HEK293 (cell line): ENCODE measurements around the gene SGCB.

Experiments used
- CTCF ChIA-PET: fragments of 350-600 bp; formaldehyde crosslinking; extraction: SDS; loops from one replicate; lab custom pipeline; 2021; ENCODE audit warnings: antibody characterized with exemption; lab: Yijun Ruan, JAX
- POLR2A ChIA-PET: fragments of 300-600 bp; formaldehyde crosslinking; extraction: SDS; loops from one replicate; lab custom pipeline; 2020; ENCODE audit warnings: antibody characterized with exemption, inconsistent platforms; lab: Yijun Ruan, JAX
- H3K27ac ChIP-seq: fragments of 200-500 bp; sonication (Bioruptor generic); 2 replicates; pipeline ENCODE4 v1.5.1; 2014; ENCODE audit warnings: low read depth, low read length, control low read depth, inconsistent platforms; ENCODE audit errors: extremely low read depth
- H3K36me3 ChIP-seq, 2 experiments: fragments of 200-500 bp in 1 of 2; sonication (Bioruptor generic) in 1 of 2; 1 replicate in 1 of 2; 2 replicates in 1 of 2; pipeline ENCODE4 v1.5.1; 2014 to 2017; ENCODE audit warnings: inconsistent platforms in 2 of 2, low read length in 2 of 2; ENCODE audit not compliant: control insufficient read depth in 2 of 2, insufficient read depth in 1 of 2
- H3K4me1 ChIP-seq: fragments of 200-500 bp; sonication (Bioruptor generic); 2 replicates; pipeline ENCODE4 v1.5.1; 2014; ENCODE audit warnings: mild to moderate bottlenecking, low read length, inconsistent platforms; ENCODE audit not compliant: control insufficient read depth, insufficient read depth
- H3K4me3 ChIP-seq: 2 replicates; pipeline ENCODE4 v1.5.1; 2011; ENCODE audit warnings: low read depth, mild to moderate bottlenecking, control low read depth, low read length, moderate library complexity
- H3K9me3 ChIP-seq: fragments of 200-500 bp; sonication (Bioruptor generic); 2 replicates; pipeline ENCODE4 v1.5.1; 2014; ENCODE audit warnings: low read depth, low read length, inconsistent platforms; ENCODE audit not compliant: control insufficient read depth, insufficient read depth
- YY2 ChIP-seq: fragments of 450-650 bp; formaldehyde crosslinking; IDR thresholded peaks from 2 replicates; pipeline ENCODE4 v1.5.1; 2016; ENCODE audit warnings: missing biosample characterization, missing genetic modification characterization
- ZNF133 ChIP-seq: fragments of 450-650 bp; formaldehyde crosslinking; IDR thresholded peaks from 2 replicates; pipeline ENCODE4 v1.5.1; 2016; ENCODE audit warnings: missing biosample characterization, missing genetic modification characterization
- ZNF138 ChIP-seq: fragments of 450-650 bp; formaldehyde crosslinking; IDR thresholded peaks from 2 replicates; pipeline ENCODE4 v1.5.1; 2016; ENCODE audit warnings: missing biosample characterization, missing genetic modification characterization, borderline replicate concordance
- ZNF155 ChIP-seq: fragments of 450-650 bp; formaldehyde crosslinking; IDR thresholded peaks from 2 replicates; pipeline ENCODE4 v1.5.1; 2016; ENCODE audit warnings: missing biosample characterization, missing genetic modification characterization
- ZNF214 ChIP-seq: fragments of 450-650 bp; formaldehyde crosslinking; IDR thresholded peaks from 2 replicates; pipeline ENCODE4 v1.5.1; 2017; ENCODE audit warnings: missing biosample characterization, mild to moderate bottlenecking, missing genetic modification characterization, borderline replicate concordance
- ZNF302 ChIP-seq: fragments of 450-650 bp; formaldehyde crosslinking; IDR thresholded peaks from 2 replicates; pipeline ENCODE4 v1.5.1; 2016; ENCODE audit warnings: missing biosample characterization, missing genetic modification characterization, low read depth
- ZNF350 ChIP-seq: fragments of 450-650 bp; formaldehyde crosslinking; IDR thresholded peaks from 2 replicates; pipeline ENCODE4 v1.5.0; 2017; ENCODE audit warnings: missing biosample characterization, mild to moderate bottlenecking, missing genetic modification characterization
- ZNF394 ChIP-seq: fragments of 450-650 bp; formaldehyde crosslinking; IDR thresholded peaks from 2 replicates; pipeline ENCODE4 v1.5.1; 2016; ENCODE audit warnings: missing biosample characterization, missing genetic modification characterization, mild to moderate bottlenecking, moderate library complexity, borderline replicate concordance
- ZNF677 ChIP-seq: fragments of 450-650 bp; IDR thresholded peaks from 2 replicates; pipeline ENCODE4 v1.5.0; 2018; ENCODE audit warnings: missing biosample characterization, mild to moderate bottlenecking, missing genetic modification characterization, moderate library complexity
- TF ChIP-seq, protein P1 (sequence below): fragments of 450-650 bp; formaldehyde crosslinking; IDR thresholded peaks from 2 replicates; pipeline ENCODE4 v1.5.1; 2016; ENCODE audit warnings: missing biosample characterization, missing genetic modification characterization, borderline replicate concordance
- TF ChIP-seq, protein P2 (sequence below): fragments of 450-650 bp; formaldehyde crosslinking; IDR thresholded peaks from 2 replicates; pipeline ENCODE4 v1.5.1; 2016; ENCODE audit warnings: missing biosample characterization, missing genetic modification characterization
- TF ChIP-seq, protein P3 (sequence below): fragments of 450-650 bp; formaldehyde crosslinking; IDR thresholded peaks from 2 replicates; pipeline ENCODE4 v1.5.1; 2016; ENCODE audit warnings: missing biosample characterization, missing genetic modification characterization
- TF ChIP-seq, protein P4 (sequence below): sonication (generic); formaldehyde crosslinking; IDR thresholded peaks from 2 replicates; pipeline ENCODE4 v1.8.1; 2022; ENCODE audit warnings: mild to moderate bottlenecking, moderate library complexity, missing genetic modification reagents
- TF ChIP-seq, protein P5 (sequence below): fragments of 450-650 bp; formaldehyde crosslinking; IDR thresholded peaks from 2 replicates; pipeline ENCODE4 v1.5.1; 2017; ENCODE audit warnings: missing biosample characterization, missing genetic modification characterization
- TF ChIP-seq, protein P6 (sequence below): fragments of 450-650 bp; formaldehyde crosslinking; IDR thresholded peaks from 2 replicates; pipeline ENCODE4 v1.5.1; 2016; ENCODE audit warnings: missing biosample characterization, missing genetic modification characterization, borderline replicate concordance

SGCB gene

DNA sequence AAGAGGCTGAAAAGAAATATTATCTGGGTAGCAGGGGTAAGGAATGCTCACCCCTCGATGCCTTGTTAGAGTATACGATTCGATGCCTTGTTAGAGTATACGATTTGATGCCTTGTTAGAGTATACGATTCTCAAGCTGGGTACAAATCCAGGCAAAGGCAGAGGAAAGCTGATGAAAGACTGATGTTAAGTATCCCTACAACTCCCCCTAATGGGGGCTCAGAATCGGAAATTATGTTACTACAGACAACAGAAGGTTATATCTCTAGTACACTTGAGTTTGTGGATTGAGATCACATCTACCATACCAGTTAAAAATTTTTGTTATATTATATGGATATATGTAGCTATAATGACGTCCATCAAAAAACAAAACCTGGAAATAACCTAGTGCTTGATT, 22.7 kb downstream of the SGCB start (continued):
- TF ChIP-seq, protein P1, sequence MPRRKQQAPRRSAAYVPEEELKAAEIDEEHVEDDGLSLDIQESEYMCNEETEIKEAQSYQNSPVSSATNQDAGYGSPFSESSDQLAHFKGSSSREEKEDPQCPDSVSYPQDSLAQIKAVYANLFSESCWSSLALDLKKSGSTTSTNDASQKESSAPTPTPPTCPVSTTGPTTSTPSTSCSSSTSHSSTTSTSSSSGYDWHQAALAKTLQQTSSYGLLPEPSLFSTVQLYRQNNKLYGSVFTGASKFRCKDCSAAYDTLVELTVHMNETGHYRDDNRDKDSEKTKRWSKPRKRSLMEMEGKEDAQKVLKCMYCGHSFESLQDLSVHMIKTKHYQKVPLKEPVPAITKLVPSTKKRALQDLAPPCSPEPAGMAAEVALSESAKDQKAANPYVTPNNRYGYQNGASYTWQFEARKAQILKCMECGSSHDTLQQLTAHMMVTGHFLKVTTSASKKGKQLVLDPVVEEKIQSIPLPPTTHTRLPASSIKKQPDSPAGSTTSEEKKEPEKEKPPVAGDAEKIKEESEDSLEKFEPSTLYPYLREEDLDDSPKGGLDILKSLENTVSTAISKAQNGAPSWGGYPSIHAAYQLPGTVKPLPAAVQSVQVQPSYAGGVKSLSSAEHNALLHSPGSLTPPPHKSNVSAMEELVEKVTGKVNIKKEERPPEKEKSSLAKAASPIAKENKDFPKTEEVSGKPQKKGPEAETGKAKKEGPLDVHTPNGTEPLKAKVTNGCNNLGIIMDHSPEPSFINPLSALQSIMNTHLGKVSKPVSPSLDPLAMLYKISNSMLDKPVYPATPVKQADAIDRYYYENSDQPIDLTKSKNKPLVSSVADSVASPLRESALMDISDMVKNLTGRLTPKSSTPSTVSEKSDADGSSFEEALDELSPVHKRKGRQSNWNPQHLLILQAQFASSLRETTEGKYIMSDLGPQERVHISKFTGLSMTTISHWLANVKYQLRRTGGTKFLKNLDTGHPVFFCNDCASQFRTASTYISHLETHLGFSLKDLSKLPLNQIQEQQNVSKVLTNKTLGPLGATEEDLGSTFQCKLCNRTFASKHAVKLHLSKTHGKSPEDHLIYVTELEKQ (tag by site-specific recombination): no peak
- TF ChIP-seq ZNF133 (tag by site-specific recombination) (no peak), ZNF302 (tag by site-specific recombination) (no peak)
- TF ChIP-seq, all 188 proteins: peak for 0

DNA sequence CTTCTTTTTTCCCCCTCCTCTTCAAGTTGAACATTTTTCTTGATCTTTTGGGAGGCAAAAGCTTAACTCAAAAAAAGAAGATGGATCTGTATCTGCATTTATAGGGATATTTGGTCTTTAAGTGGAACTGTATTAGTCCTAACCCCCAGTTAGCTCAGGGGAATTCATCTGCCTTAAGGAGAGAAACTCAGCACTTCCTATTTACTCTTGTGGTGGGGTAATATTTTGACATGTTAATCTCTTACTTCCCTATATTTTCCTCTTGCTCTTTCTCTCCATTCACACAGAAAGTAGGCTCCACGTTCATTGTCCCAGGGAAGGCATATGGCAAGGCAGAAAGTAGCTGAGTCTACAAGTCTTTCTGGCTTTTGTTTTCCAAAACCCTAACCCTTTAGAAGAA, 23.2 kb downstream of the SGCB start:
- POLR2A ChIA-PET: no interaction called here
- Histone ChIP-seq H3K4me3 (no peak overlapping the region), H3K36me3 (peaks cover 0 to 16% of the 10 kb centered on the region in 2 experiments; a peak in 1 of 3 replicates), H3K4me1 (no peaks in the 10 kb centered on the region), H3K9me3 (no peaks in the 10 kb centered on the region), H3K27ac (no peak overlapping the region)
- CTCF ChIA-PET: interaction anchor here (0.6 kb wide), 1 partner anchor 113 kb away, joined by 3 read pairs; no protein-coding TSS in a partner anchor
- TF ChIP-seq, protein P2, sequence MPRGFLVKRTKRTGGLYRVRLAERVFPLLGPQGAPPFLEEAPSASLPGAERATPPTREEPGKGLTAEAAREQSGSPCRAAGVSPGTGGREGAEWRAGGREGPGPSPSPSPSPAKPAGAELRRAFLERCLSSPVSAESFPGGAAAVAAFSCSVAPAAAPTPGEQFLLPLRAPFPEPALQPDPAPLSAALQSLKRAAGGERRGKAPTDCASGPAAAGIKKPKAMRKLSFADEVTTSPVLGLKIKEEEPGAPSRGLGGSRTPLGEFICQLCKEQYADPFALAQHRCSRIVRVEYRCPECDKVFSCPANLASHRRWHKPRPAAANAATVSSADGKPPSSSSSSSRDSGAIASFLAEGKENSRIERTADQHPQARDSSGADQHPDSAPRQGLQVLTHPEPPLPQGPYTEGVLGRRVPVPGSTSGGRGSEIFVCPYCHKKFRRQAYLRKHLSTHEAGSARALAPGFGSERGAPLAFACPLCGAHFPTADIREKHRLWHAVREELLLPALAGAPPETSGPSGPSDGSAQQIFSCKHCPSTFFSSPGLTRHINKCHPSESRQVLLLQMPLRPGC (tag by site-specific recombination): no peak
- TF ChIP-seq, protein P3, sequence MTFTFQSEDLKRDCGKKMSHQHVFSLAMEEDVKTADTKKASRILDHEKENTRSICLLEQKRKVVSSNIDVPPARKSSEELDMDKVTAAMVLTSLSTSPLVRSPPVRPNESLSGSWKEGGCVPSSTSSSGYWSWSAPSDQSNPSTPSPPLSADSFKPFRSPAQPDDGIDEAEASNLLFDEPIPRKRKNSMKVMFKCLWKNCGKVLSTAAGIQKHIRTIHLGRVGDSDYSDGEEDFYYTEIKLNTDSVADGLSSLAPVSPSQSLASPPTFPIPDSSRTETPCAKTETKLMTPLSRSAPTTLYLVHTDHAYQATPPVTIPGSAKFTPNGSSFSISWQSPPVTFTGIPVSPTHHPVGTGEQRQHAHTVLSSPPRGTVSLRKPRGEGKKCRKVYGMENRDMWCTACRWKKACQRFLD (tag by site-specific recombination): no peak
- TF ChIP-seq, protein P4, sequence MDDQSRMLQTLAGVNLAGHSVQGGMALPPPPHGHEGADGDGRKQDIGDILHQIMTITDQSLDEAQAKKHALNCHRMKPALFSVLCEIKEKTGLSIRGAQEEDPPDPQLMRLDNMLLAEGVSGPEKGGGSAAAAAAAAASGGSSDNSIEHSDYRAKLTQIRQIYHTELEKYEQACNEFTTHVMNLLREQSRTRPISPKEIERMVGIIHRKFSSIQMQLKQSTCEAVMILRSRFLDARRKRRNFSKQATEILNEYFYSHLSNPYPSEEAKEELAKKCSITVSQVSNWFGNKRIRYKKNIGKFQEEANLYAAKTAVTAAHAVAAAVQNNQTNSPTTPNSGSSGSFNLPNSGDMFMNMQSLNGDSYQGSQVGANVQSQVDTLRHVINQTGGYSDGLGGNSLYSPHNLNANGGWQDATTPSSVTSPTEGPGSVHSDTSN (CRISPR knock-in tag): no peak
- TF ChIP-seq ZNF214 (tag by site-specific recombination): no peak
- TF ChIP-seq, protein P5, sequence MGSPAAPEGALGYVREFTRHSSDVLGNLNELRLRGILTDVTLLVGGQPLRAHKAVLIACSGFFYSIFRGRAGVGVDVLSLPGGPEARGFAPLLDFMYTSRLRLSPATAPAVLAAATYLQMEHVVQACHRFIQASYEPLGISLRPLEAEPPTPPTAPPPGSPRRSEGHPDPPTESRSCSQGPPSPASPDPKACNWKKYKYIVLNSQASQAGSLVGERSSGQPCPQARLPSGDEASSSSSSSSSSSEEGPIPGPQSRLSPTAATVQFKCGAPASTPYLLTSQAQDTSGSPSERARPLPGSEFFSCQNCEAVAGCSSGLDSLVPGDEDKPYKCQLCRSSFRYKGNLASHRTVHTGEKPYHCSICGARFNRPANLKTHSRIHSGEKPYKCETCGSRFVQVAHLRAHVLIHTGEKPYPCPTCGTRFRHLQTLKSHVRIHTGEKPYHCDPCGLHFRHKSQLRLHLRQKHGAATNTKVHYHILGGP (tag by site-specific recombination): no peak
- TF ChIP-seq YY2 (tag by site-specific recombination): no peak
- TF ChIP-seq, all 188 proteins: peak for 0

DNA sequence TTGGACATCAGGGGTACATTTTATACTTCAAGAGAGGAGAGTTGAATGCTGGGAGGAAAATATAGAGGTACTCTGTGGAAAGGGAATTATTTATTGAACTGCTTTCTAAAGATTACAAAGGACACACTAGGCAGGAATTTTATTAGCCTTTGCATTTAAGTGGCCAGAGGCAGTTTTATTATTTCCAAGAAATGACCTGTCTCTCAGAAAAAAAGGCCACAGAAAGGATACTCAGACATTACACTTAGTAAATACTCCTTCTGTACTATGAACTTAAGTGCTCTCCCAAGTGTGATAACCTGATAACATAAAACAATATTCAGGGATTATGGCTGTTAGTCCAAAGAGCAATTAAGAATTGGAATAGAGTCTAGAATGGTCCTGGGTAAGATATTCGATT, 25.4 kb downstream of the SGCB start:
- Histone ChIP-seq H3K27ac (no peak overlapping the region), H3K4me3 (no peak overlapping the region), H3K36me3 (peaks cover 0 to 11% of the 10 kb centered on the region in 2 experiments; a peak in 1 of 3 replicates), H3K9me3 (no peaks in the 10 kb centered on the region), H3K4me1 (no peaks in the 10 kb centered on the region)
- CTCF ChIA-PET: no interaction called here
- POLR2A ChIA-PET: no interaction called here
- TF ChIP-seq ZNF155 (tag by site-specific recombination): no peak
- TF ChIP-seq, protein P6, sequence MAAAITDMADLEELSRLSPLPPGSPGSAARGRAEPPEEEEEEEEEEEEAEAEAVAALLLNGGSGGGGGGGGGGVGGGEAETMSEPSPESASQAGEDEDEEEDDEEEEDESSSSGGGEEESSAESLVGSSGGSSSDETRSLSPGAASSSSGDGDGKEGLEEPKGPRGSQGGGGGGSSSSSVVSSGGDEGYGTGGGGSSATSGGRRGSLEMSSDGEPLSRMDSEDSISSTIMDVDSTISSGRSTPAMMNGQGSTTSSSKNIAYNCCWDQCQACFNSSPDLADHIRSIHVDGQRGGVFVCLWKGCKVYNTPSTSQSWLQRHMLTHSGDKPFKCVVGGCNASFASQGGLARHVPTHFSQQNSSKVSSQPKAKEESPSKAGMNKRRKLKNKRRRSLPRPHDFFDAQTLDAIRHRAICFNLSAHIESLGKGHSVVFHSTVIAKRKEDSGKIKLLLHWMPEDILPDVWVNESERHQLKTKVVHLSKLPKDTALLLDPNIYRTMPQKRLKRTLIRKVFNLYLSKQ (tag by site-specific recombination): no peak
- no peak for TF ChIP-seq ZNF350
- TF ChIP-seq ZNF138 (tag by site-specific recombination): no peak
- no peak for TF ChIP-seq ZNF394 (tag by site-specific recombination)
- TF ChIP-seq ZNF677 (tag by site-specific recombination): no peak
- TF ChIP-seq, protein P3 (tag by site-specific recombination): no peak
